T-helper 2 cell treated with Interferon-gamma antibody and Interleukin-4, amounts not matched to agents 5 μg/mL and 100 μg/mL, for 36 hours (primary cell): ENCODE measurements around the gene KRTAP9-3.
"Not testable (repeated sequence)": the region's sequence is repeated elsewhere in the genome, so short reads cannot be mapped to it uniquely, and the experiment has no call there.

Experiments
- DNase-seq: peaks from one replicate; pipeline ENCODE4 v3.0.0; 2021; ENCODE audit warnings: low spot score
- H3K27ac Mint-ChIP-seq: one replicate; pipeline ENCODE4 v1.8.0; 2021; ENCODE audit warnings: mild to moderate bottlenecking, mixed read lengths
- H3K27me3 Mint-ChIP-seq: one replicate; pipeline ENCODE4 v1.8.0; 2021; ENCODE audit warnings: low read depth, mixed read lengths
- H3K36me3 Mint-ChIP-seq: one replicate; pipeline ENCODE4 v1.8.0; 2021; ENCODE audit warnings: low read depth, mixed read lengths
- H3K4me1 Mint-ChIP-seq: one replicate; pipeline ENCODE4 v1.8.0; 2021; ENCODE audit warnings: low read depth, mixed read lengths
- H3K4me3 Mint-ChIP-seq: one replicate; pipeline ENCODE4 v1.8.0; 2022; ENCODE audit warnings: mild to moderate bottlenecking, moderate library complexity, mixed read lengths
- H3K9me3 Mint-ChIP-seq: one replicate; pipeline ENCODE4 v1.8.0; 2021; ENCODE audit warnings: mixed read lengths

The KRTAP9-3 gene

GRCh38 chr17:41264599-41264998, 32.4 kb downstream of the KRTAP9-3 start:
- Mint-ChIP-seq H3K27me3 (peaks cover 26% of the 10 kb centered on the region), H3K4me3 (no peak overlapping the region), H3K9me3 (no peaks in the 10 kb centered on the region), H3K27ac (no peak overlapping the region), H3K36me3 (no peaks in the 10 kb centered on the region), H3K4me1 (no peaks in the 10 kb centered on the region)
- DNase-seq: no peak

GRCh38 chr17:41265078-41265477, 32.8 kb downstream of the KRTAP9-3 start, which contains the start of gene KRTAP9-6:
Gene KRTAP9-6, plus strand, starts transcription at chr17:41265378. Its CDS starts 0 bp downstream, at chr17:41265378.
- H3K27ac Mint-ChIP-seq: no peak within 1 kb of the TSS
- no peaks in the 10 kb centered on the region for H3K9me3 Mint-ChIP-seq
- no peak within 1 kb of the TSS for H3K4me3 Mint-ChIP-seq
- H3K4me1 Mint-ChIP-seq: no peaks in the 10 kb centered on the region
- no peak for DNase-seq
- no peaks in the 10 kb centered on the region for H3K36me3 Mint-ChIP-seq
- H3K27me3 Mint-ChIP-seq: peaks cover 23% of the 10 kb centered on the region

- Mint-ChIP-seq H3K27me3 (peaks cover 5% of the 10 kb centered on the region), H3K4me1 (no peaks in the 10 kb centered on the region), H3K9me3 (no peaks in the 10 kb centered on the region), H3K4me3 (no peak overlapping the region), H3K27ac (no peak overlapping the region), H3K36me3 (no peaks in the 10 kb centered on the region)
- no peak for DNase-seq
These were observed 35.5 kb downstream of the KRTAP9-3 start for GRCh38 chr17:41267711-41268110.

- H3K36me3 Mint-ChIP-seq, H3K27me3 Mint-ChIP-seq, H3K4me3 Mint-ChIP-seq, H3K27ac Mint-ChIP-seq, DNase-seq, H3K9me3 Mint-ChIP-seq, H3K4me1 Mint-ChIP-seq: not testable (repeated sequence)
These were observed 39.1 kb downstream of the KRTAP9-3 start for GRCh38 chr17:41271323-41271722.

- Mint-ChIP-seq H3K27ac (no peak overlapping the region), H3K27me3 (peaks cover 5% of the 10 kb centered on the region), H3K9me3 (no peaks in the 10 kb centered on the region), H3K36me3 (no peaks in the 10 kb centered on the region), H3K4me1 (no peaks in the 10 kb centered on the region), H3K4me3 (no peak overlapping the region)
- no peak for DNase-seq
These were observed 39.6 kb downstream of the KRTAP9-3 start for GRCh38 chr17:41271858-41272257.

GRCh38 chr17:41275648-41276190, 43.5 kb downstream of the KRTAP9-3 start, which contains the start of gene KRTAP9-7:
Gene KRTAP9-7, plus strand, starts transcription at chr17:41275698. Its CDS starts 0 bp downstream, at chr17:41275698.
- H3K9me3 Mint-ChIP-seq, H3K4me3 Mint-ChIP-seq, H3K27me3 Mint-ChIP-seq, H3K36me3 Mint-ChIP-seq, DNase-seq, H3K4me1 Mint-ChIP-seq, H3K27ac Mint-ChIP-seq: not testable (repeated sequence)

GRCh38 chr17:41278176-41278955, 46.1 kb downstream of the KRTAP9-3 start:
- Mint-ChIP-seq H3K27me3 (peaks cover 8% of the 10 kb centered on the region), H3K36me3 (no peaks in the 10 kb centered on the region), H3K4me1 (no peaks in the 10 kb centered on the region), H3K9me3 (no peaks in the 10 kb centered on the region), H3K4me3 (no peak overlapping the region), H3K27ac (no peak overlapping the region)
- DNase-seq: no peak
